Duodenal mucosa (tissue), 2 donors: Measurements from ENCODE around the gene EMX1.

ENCODE experiments used
- H3K27ac ChIP-seq: one replicate; pipeline ENCODE4 v1.7.0; 2013; ENCODE audit warnings: low read depth, low read length
- H3K27me3 ChIP-seq, 2 donors: one replicate each; pipeline ENCODE4 v1.7.0; 2013; ENCODE audit warnings: low read length in 2 of 2, control low read depth in 1 of 2; ENCODE audit not compliant: insufficient read depth in 2 of 2, control insufficient read depth in 1 of 2
- H3K36me3 ChIP-seq, 2 donors: one replicate each; pipeline ENCODE4 v1.7.0; 2013; ENCODE audit warnings: low read length in 2 of 2, control low read depth in 1 of 2; ENCODE audit not compliant: insufficient read depth in 2 of 2, control insufficient read depth in 1 of 2
- H3K4me1 ChIP-seq, 2 donors: one replicate each; pipeline ENCODE4 v1.7.0; 2013; ENCODE audit warnings: low read length in 2 of 2, control low read depth in 1 of 2; ENCODE audit not compliant: insufficient read depth in 2 of 2, control insufficient read depth in 1 of 2
- H3K4me3 ChIP-seq, 2 donors: one replicate each; pipeline ENCODE4 v1.7.0; 2013; ENCODE audit warnings: low read length in 2 of 2, low read depth in 1 of 2
- H3K9ac ChIP-seq, 2 donors: one replicate each; pipeline ENCODE4 v1.7.0; 2013; ENCODE audit warnings: low read length in 2 of 2, low read depth in 1 of 2
- H3K9me3 ChIP-seq, 2 donors: one replicate each; pipeline ENCODE4 v1.7.0; 2013; ENCODE audit warnings: low read length in 2 of 2, control low read depth in 1 of 2; ENCODE audit not compliant: control insufficient read depth in 1 of 2

EMX1 gene

DNA sequence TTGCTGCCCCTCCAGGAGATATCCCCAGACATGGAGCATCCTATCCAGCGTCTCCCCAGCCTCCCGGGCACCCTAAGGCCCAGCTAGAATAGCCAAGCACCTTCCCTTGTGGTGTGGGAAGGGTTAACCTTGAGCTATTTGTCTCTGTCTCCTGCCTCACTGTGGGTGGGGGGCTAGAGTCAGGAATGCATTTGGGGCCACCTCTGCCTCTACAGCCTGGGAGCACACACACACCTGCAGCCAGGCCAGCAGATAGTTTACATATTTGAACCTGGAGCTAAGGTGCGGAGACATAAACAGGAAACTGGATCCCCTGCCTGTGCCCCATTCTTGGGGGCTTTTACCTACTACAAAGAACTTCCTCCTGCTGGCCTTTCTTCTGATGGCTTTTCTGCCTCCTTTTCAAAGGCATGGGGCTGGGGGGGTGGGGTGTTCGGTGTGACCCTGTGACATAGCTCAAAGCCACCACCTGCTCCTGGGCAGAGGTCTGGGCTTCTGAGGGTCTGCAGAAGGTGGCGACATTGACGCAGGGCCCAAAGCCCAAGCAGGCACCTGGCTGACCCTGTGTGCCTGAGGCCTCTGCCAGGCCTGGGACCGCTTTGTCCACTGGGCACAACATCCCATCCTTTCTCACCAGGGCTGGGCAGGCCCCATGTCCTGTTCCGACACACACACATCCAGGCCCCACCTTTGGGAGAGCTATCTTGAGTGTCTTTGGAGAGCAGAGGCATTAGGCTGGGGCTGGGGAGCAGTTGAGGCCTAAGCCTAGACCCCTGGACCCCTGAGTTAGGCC lies 34.2 kb downstream of the EMX1 start:
- Histone ChIP-seq H3K36me3 (no peaks in the 10 kb centered on the region), H3K27me3 (no peaks in the 10 kb centered on the region), H3K27ac (no peak overlapping the region), H3K4me3 (no peak overlapping the region), H3K9ac (no peak overlapping the region), H3K9me3 (no peaks in the 10 kb centered on the region), H3K4me1 (no peaks in the 10 kb centered on the region)

- no peak overlapping the region for H3K9ac ChIP-seq
- H3K4me1 ChIP-seq, result no peaks in the 10 kb centered on the region
- no peak overlapping the region for H3K27ac ChIP-seq
- H3K36me3 ChIP-seq, result no peaks in the 10 kb centered on the region
- no peak overlapping the region for H3K4me3 ChIP-seq
- H3K9me3 ChIP-seq, result no peaks in the 10 kb centered on the region
- no peaks in the 10 kb centered on the region for H3K27me3 ChIP-seq
These were observed 34.9 kb downstream of the EMX1 start for GRCh38 chr2:72952110-72952823.

- H3K4me3 ChIP-seq, result no peak overlapping the region
- H3K9ac ChIP-seq, result no peak overlapping the region
- no peaks in the 10 kb centered on the region for H3K36me3 ChIP-seq
- H3K27me3 ChIP-seq, result no peaks in the 10 kb centered on the region
- no peaks in the 10 kb centered on the region for H3K9me3 ChIP-seq
- H3K4me1 ChIP-seq, result no peaks in the 10 kb centered on the region
- H3K27ac ChIP-seq, result no peak overlapping the region
These were observed 35.6 kb downstream of the EMX1 start for GRCh38 chr2:72952961-72953360.

DNA sequence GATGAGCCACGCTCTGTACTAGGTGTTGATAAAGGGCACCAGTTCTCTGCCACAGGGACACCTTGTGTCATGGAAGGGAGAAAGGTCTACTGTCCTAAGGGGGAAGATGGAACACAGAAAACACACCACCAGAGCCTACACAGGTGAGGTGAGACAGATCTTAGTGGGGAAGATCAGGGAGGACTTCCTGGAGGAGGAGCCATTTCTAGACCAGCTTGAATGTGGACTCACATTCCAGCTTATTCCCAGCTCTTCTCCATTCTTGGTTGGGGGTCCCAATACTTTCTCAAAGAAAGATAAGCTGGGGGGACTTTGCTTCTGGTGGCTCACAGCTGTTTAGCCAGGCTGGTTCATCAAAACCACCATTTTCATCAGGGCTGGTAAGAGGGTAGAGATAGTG lies 36.2 kb downstream of the EMX1 start:
- Histone ChIP-seq H3K27me3 (no peaks in the 10 kb centered on the region), H3K4me3 (no peak overlapping the region), H3K9ac (no peak overlapping the region), H3K9me3 (no peaks in the 10 kb centered on the region), H3K27ac (no peak overlapping the region), H3K4me1 (no peaks in the 10 kb centered on the region), H3K36me3 (peaks cover 0 to 2% of the 10 kb centered on the region in 2 donors)

DNA sequence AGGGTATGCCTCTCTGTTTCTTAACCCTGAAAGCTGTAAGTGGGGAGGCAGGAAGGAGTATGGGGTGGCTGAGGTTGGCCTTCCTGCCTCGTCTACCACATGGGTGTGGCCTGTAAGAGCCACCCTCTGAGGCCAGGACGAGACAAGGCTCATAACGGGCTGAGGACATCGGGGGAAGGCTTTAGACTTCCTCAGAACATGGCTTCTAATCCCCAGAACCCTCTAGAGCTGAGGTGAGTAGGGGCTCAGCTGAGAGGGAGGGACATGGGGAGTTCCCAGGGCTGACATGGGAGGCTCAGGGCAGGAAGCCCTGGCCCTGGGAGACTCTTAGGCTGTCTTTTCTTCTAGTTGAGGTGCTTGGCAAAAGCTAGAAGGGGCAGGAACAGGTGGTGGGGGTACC lies 36.7 kb downstream of the EMX1 start:
- peak overlapping the region in 1 of 2 donors; percentile 16 for H3K4me3 ChIP-seq
- no peaks in the 10 kb centered on the region for H3K27me3 ChIP-seq
- no peaks in the 10 kb centered on the region for H3K4me1 ChIP-seq
- H3K9ac ChIP-seq, result no peak overlapping the region
- no peaks in the 10 kb centered on the region for H3K9me3 ChIP-seq
- H3K36me3 ChIP-seq, result peaks cover 0 to 3% of the 10 kb centered on the region in 2 donors
- H3K27ac ChIP-seq, result no peak overlapping the region

GRCh38 chr2:72954376-72955227 lies 37.3 kb downstream of the EMX1 start:
- no peaks in the 10 kb centered on the region for H3K9me3 ChIP-seq
- no peaks in the 10 kb centered on the region for H3K27me3 ChIP-seq
- no peaks in the 10 kb centered on the region for H3K4me1 ChIP-seq
- H3K9ac ChIP-seq, result no peak overlapping the region
- H3K27ac ChIP-seq, result no peak overlapping the region
- no peak overlapping the region for H3K4me3 ChIP-seq
- peaks cover 0 to 3% of the 10 kb centered on the region in 2 donors for H3K36me3 ChIP-seq

GRCh38 chr2:72955228-72956049 lies 38.1 kb downstream of the EMX1 start:
- Histone ChIP-seq H3K9me3 (no peaks in the 10 kb centered on the region), H3K36me3 (peaks cover 0 to 3% of the 10 kb centered on the region in 2 donors), H3K27ac (no peak overlapping the region), H3K9ac (no peak overlapping the region), H3K4me3 (no peak overlapping the region), H3K4me1 (no peaks in the 10 kb centered on the region), H3K27me3 (no peaks in the 10 kb centered on the region)

DNA sequence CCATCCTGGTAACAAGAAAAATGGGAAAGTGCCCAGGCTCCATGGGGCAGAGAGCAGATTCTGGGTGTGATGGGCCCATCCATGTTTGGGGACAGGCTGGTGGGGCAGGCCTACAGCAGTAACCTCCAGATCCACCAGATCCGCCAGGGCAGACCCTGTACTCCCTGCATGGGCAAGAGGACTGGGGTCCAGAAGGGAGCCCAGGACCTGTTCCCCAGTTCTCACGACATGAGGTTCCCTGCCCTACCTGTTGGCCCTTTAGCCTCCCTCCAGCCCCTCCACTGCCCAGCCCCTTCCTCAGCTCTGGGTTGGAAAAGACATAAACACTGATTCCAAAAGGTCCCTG lies 38.7 kb downstream of the EMX1 start:
- Histone ChIP-seq H3K9ac (no peak overlapping the region), H3K36me3 (peaks cover 0 to 3% of the 10 kb centered on the region in 2 donors), H3K27me3 (no peaks in the 10 kb centered on the region), H3K4me3 (no peak overlapping the region), H3K27ac (no peak overlapping the region), H3K4me1 (no peaks in the 10 kb centered on the region), H3K9me3 (no peaks in the 10 kb centered on the region)

GRCh38 chr2:72956936-72957335 lies 39.6 kb downstream of the EMX1 start:
- H3K9ac ChIP-seq, result no peak overlapping the region
- no peak overlapping the region for H3K4me3 ChIP-seq
- no peak overlapping the region for H3K27ac ChIP-seq
- H3K36me3 ChIP-seq, result peaks cover 0 to 3% of the 10 kb centered on the region in 2 donors
- H3K27me3 ChIP-seq, result no peaks in the 10 kb centered on the region
- H3K4me1 ChIP-seq, result no peaks in the 10 kb centered on the region
- H3K9me3 ChIP-seq, result no peaks in the 10 kb centered on the region
